NCI-H2107 treated with DMSO at 0.1 percent for 48 hours (cell line): Measurements from ENCODE around the gene TTC17.

Source experiments
- DNase-seq: peaks from one replicate; lab custom pipeline; 2025; ENCODE audit not compliant: unreplicated experiment; lab: John Stamatoyannopoulos, UW

Gene TTC17

GRCh38 chr11:43532041-43532440 lies 173.3 kb downstream of the TTC17 start:
- DNase-seq: no peak

- no peak for DNase-seq
Measured at GRCh38 chr11:43537833-43538615, 179.3 kb downstream of the TTC17 start.

GRCh38 chr11:43541993-43542392 lies 183.3 kb downstream of the TTC17 start:
- DNase-seq: no peak

GRCh38 chr11:43542750-43543712 lies 184.3 kb downstream of the TTC17 start:
- DNase-seq: no peak
